SKM-1 treated with dmso at 0.1 percent for 144 hours (cell line): Measurements from ENCODE around the gene SOCS7.
"Not testable (repeated sequence)": the region's sequence is repeated elsewhere in the genome, so short reads cannot be mapped to it uniquely, and the experiment has no call there.

Source experiments
- DNase-seq: peaks from one replicate; lab custom pipeline; 2025; ENCODE audit not compliant: unreplicated experiment; lab: John Stamatoyannopoulos, UW

Gene SOCS7

GRCh38 chr17:38435795-38436194, 84.2 kb downstream of the SOCS7 start:
- no peak for DNase-seq

GRCh38 chr17:38436386-38436785, 84.7 kb downstream of the SOCS7 start:
- no peak for DNase-seq

- DNase-seq, result not testable (repeated sequence)
Observed at GRCh38 chr17:38437313-38437712, 85.7 kb downstream of the SOCS7 start.

GRCh38 chr17:38439436-38439835, 87.8 kb downstream of the SOCS7 start:
- no peak for DNase-seq

- no peak for DNase-seq
Observed at GRCh38 chr17:38440614-38441397, 89.2 kb downstream of the SOCS7 start.

GRCh38 chr17:38441429-38442061, 89.9 kb downstream of the SOCS7 start:
- DNase-seq, result no peak

GRCh38 chr17:38442548-38442947, 90.9 kb downstream of the SOCS7 start:
- DNase-seq, result no peak

- no peak for DNase-seq
Observed at GRCh38 chr17:38443356-38444031, 91.8 kb downstream of the SOCS7 start.

GRCh38 chr17:38444151-38444550, 92.5 kb downstream of the SOCS7 start:
- DNase-seq, result peak; percentile 18

GRCh38 chr17:38447502-38448085, 96.0 kb downstream of the SOCS7 start:
- DNase-seq, result no peak

GRCh38 chr17:38448208-38448771, 96.6 kb downstream of the SOCS7 start:
- no peak for DNase-seq

GRCh38 chr17:38449364-38449763, 97.7 kb downstream of the SOCS7 start:
- no peak for DNase-seq

- no peak for DNase-seq
Observed at GRCh38 chr17:38450557-38451029, 98.9 kb downstream of the SOCS7 start.

GRCh38 chr17:38451030-38451839, 99.6 kb downstream of the SOCS7 start:
- DNase-seq, result no peak

- no peak for DNase-seq
Observed at GRCh38 chr17:38451840-38452529, 100.3 kb downstream of the SOCS7 start.

- DNase-seq, result no peak
Observed at GRCh38 chr17:38452719-38453118, 101.1 kb downstream of the SOCS7 start.

GRCh38 chr17:38453951-38454421, 102.3 kb downstream of the SOCS7 start:
- DNase-seq, result no peak

GRCh38 chr17:38454532-38454931, 102.9 kb downstream of the SOCS7 start:
- DNase-seq, result no peak
